HuH-7 (cell line): ENCODE results near the gene CDH23.

Experiments
- DNase-seq: peaks from one replicate; pipeline ENCODE4 v3.0.0; 2011; ENCODE audit warnings: low spot score

CDH23 gene

GRCh38 chr10:71565284-71566000, 168.7 kb downstream of the CDH23 start:
- DNase-seq = no peak

- DNase-seq = no peak
These were observed 170.3 kb downstream of the CDH23 start for GRCh38 chr10:71567006-71567405.

DNA sequence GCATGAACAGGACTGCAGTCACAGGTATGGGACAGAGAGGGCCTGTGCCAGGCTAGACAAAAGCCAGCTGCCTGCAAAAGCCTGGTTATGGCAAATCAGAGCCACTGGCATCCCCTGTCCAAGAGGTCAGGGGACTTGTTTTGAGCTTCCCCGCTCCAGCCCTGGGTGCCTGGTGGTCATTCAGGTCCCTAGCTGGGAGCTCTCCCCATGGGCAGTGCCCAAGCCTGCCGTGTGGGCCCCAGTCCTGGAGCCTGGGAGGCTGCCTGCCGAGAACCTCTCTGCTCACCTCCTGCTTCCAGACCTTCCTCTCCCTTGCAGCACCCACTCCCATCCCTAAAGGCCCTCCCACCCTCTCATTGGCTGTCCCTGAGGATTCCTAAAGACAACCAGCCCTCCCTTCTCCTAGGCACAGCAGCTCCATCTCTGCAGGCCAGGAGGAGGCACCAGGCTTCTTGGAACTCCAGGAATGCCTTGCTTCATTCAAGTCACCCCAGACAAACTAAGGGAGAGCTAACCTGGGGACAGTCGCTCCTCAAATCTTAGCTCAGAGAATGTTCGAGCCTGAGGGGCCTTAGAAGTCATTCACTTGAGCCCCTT, 172.3 kb downstream of the CDH23 start:
- no peak for DNase-seq

- peak; percentile 80 for DNase-seq
These were observed 173.3 kb downstream of the CDH23 start for GRCh38 chr10:71569775-71570588.

GRCh38 chr10:71571460-71572175, 174.9 kb downstream of the CDH23 start:
- DNase-seq = no peak

GRCh38 chr10:71572962-71573361, 176.2 kb downstream of the CDH23 start:
- DNase-seq = no peak

DNA sequence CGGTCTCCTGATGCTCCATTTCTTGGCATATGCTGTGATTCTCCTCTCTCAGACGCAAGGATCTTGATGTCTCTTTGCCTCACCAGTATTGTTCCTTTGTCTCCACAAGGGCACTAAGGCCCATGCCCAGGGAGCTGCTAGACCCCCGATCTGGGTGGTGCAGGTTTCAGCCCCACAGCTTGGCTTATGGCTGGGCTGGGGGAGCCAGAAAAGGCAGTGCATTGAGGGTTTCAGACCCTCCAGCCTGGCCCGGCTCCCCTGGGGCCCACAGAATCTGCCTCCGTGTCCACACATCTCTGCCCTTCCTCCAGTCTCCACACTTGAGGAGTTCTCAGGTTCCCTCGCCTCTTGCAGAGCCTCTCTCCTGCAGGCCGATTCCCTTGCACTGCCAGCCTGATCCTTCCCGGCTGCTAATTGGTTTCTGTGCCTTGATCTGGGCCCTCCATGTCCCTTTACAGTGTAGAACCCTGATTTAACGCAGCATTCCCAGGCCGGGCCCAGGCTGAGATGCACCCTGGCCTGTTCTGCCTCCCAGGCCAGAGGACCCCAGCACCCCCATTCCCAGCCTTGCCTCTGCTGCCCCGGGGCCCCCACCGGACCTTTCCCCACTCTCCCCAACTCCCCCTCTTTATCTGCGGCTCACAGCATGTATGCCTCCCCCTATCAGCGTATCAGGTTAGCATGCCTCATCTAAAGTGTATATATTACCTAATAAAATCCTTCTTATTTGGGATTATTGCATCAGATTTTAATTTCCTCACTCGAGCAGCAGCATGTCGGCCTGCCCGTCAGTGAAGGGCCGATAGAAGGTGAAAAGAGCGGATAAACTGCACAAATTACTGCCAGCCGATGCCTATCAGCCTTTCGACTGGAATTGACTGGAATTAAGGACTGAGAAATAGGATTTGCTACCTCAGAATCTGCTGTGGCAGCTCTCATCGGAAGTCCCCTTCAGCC, 177.1 kb downstream of the CDH23 start:
- no peak for DNase-seq

- DNase-seq = no peak
These were observed 178.7 kb downstream of the CDH23 start for GRCh38 chr10:71575451-71575850.

DNA sequence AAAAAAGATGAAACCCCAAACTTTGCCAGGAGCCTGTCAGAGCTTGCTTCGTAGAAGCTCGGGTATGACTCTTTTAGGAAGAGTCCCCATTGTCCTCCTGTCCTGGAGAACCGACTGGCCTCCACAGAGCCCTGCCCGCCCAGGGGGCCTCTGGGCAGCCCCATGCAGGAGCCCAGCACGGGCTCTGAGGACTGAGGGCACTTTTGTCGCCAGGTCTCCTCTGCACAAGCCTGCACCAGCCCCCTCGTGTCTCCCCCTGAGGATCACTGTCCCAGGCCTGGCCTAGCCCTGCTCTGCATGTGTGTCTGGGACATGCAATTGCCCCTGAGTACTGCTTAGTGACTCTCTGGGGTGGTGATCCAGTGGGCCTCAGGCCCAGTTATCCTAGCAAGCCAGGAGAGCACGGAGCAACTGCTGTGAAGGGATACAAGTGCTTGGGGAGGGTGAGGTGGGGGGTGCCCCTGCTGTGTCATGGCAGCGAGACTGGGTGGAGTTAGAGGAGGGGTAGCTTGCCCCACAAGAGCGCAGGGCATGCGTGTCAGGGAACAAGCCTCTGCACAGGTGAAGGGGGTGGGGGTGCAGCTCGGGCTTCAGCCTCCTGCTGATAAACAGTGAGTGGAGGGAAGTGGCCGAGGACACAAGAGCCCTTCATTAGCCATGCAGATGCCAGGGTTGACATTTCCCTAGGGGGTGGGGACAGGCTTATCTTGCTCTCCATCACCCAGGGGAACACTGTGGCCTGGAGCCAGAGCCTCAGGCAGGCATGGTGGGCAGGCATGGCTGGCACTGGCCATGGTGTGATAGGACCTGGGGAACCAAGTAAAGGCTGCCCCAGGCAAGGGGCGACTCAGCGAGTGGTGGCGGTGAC, 179.4 kb downstream of the CDH23 start:
- DNase-seq = no peak

DNA sequence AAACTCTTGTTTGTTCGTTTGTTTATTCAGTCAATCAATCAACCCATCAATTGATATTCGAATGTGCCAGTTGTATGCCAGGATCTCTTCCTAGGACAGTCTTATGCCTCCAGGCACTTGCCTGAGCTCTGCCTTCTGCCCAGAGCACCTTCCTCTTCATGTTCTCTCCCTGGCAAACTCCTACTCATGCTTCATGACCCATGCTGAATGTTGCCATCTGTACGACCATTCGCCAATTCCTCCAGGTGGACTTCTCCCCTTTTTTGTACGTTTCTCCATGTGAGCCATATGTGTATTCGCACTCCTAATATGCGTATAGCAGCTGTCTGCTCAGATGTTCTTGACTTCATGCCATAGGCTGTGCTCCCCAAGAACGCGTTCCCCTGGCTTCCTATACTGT, 180.1 kb downstream of the CDH23 start:
- no peak for DNase-seq

GRCh38 chr10:71577345-71577744, 180.6 kb downstream of the CDH23 start:
- no peak for DNase-seq

- no peak for DNase-seq
These were observed 181.3 kb downstream of the CDH23 start for GRCh38 chr10:71578069-71578468.

GRCh38 chr10:71579668-71580067, 182.9 kb downstream of the CDH23 start:
- no peak for DNase-seq

DNA sequence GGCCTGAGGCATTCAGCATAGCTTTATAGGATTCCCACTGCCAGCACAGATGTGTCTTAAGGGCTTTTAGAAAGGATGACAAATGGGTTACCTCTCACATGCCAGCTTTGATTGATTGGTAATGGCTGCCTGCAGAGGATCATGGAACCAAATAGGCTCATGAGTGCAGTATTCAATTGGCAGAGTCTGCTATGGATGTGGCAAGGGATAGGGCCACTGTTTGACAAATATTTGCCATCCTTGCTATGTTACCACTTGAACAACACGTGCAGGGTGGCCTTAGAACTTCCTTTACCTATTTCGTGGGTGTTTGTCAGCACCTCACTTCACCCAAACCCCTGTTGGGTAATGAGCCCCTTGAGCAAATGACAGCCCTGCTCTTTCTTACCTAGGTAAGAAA, 183.7 kb downstream of the CDH23 start:
- no peak for DNase-seq

DNA sequence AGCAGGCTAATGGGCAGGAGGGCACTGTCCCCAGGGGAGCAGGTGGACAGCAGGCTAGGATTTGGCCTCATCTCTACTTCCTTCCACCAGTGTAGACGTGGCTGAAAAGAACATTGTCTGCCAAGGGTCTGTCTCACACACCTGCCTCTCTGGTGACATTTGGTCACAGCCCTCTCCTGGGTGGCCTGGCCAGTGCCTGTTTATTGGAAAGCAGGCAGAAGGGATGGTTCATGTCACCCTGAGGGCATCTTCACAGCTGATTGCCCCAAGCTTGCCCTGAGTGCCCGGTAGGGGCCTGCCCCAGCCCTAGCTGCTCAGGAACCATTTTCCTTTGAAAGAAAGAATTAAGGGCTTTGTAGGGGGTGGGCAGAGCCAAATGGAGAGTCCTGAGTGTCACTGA, 184.2 kb downstream of the CDH23 start:
- no peak for DNase-seq

- no peak for DNase-seq
These were observed 184.7 kb downstream of the CDH23 start for GRCh38 chr10:71581376-71581775.

GRCh38 chr10:71582019-71582418, 185.3 kb downstream of the CDH23 start:
- DNase-seq = peak; percentile 26

- DNase-seq = no peak
These were observed 186.1 kb downstream of the CDH23 start for GRCh38 chr10:71582506-71583475.

- DNase-seq = no peak
These were observed 187.7 kb downstream of the CDH23 start for GRCh38 chr10:71584461-71584860.
